Stomach (tissue), 4 donors: ENCODE measurements around the gene SRGAP2C.
"Not testable (repeated sequence)": the region's sequence is repeated elsewhere in the genome, so short reads cannot be mapped to it uniquely, and the experiment has no call there.

Source experiments
- POLR2A ChIP-seq, 4 donors: fragments of 450-650 bp; IDR thresholded peaks; one replicate each; pipeline ENCODE4 v1.6.1; 2016; ENCODE audit warnings: antibody characterized with exemption in 4 of 4, control low read depth in 2 of 4, mild to moderate bottlenecking in 1 of 4, moderate library complexity in 1 of 4
- POLR2AphosphoS5 ChIP-seq, 3 donors: sonication (generic); formaldehyde crosslinking; IDR thresholded peaks; one replicate each; pipeline ENCODE4 v1.6.1; 2016; ENCODE audit warnings: antibody characterized with exemption in 3 of 3
- TF ChIP-seq, protein P1 (sequence below), 7 experiments: fragments of 450-650 bp in 4 of 7; fragments of 200-600 bp in 3 of 7; sonication (generic) in 3 of 7; IDR thresholded peaks; one replicate each; pipeline ENCODE4 v1.5.1; 2016 to 2019; ENCODE audit warnings: antibody characterized with exemption in 7 of 7, control low read depth in 2 of 7, mild to moderate bottlenecking in 1 of 7

GRCh38 chr1:121187914-121188313 is 3.1 kb downstream of the SRGAP2C start:
- TF ChIP-seq, protein P1, sequence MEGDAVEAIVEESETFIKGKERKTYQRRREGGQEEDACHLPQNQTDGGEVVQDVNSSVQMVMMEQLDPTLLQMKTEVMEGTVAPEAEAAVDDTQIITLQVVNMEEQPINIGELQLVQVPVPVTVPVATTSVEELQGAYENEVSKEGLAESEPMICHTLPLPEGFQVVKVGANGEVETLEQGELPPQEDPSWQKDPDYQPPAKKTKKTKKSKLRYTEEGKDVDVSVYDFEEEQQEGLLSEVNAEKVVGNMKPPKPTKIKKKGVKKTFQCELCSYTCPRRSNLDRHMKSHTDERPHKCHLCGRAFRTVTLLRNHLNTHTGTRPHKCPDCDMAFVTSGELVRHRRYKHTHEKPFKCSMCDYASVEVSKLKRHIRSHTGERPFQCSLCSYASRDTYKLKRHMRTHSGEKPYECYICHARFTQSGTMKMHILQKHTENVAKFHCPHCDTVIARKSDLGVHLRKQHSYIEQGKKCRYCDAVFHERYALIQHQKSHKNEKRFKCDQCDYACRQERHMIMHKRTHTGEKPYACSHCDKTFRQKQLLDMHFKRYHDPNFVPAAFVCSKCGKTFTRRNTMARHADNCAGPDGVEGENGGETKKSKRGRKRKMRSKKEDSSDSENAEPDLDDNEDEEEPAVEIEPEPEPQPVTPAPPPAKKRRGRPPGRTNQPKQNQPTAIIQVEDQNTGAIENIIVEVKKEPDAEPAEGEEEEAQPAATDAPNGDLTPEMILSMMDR (IDR thresholded peaks at IDR 0.05), result not testable (repeated sequence)
- not testable (repeated sequence) for TF ChIP-seq POLR2AphosphoS5, POLR2A (IDR thresholded peaks at IDR 0.05)
